Measurements from ENCODE around the gene CLEC2D. TPM values are rescaled to one million over a fixed set of nuclear protein-coding genes. Genes with fewer than 3 reads are reported as not detected.

The CLEC2D gene
- total RNA-seq, 8 experiments from 2014 or later: 1.8 to 22.5 (median 2.8) TPM

DNA sequence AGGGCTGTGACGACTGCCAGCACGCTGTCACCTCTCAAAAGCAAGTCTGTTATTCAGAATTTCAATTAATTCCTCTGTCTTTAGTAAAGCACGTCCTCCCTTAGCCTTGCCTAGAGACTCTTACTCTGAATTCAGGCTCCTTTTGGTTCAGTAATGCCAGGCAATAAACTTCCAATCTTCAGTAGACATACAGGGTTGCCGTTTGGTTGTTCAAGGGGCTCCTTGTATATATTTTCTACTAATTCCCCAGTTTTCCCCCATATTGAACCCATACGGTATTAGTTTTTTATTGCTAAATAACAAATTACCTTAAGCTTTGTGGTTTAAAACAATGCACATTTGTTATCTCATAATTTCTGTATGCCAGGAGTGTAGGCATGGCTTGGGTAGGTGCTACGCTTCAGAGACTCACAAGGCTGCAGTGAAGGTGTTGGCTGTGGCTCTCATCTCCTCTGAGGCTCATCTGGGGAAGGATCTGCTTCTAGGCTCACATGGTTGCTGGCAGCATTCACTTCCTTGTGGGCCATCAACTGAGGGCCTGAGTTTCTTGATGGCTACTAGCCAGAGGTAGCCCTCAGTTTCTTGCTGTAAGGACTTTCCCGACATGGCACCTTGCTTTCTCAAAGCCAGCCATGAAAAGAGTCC is 70.7 kb downstream of the CLEC2D start:
- WGBS, 10 experiments: 33 to 100% (median 81%) methylated on average over 1 to 5 of the region's 7 CpGs; no CpG with 5 or more reads in 2 of the 10 experiments
- peak overlapping the region in 2 of 5 donors; percentile 17 to 24 for H3K4me3 ChIP-seq

DNA sequence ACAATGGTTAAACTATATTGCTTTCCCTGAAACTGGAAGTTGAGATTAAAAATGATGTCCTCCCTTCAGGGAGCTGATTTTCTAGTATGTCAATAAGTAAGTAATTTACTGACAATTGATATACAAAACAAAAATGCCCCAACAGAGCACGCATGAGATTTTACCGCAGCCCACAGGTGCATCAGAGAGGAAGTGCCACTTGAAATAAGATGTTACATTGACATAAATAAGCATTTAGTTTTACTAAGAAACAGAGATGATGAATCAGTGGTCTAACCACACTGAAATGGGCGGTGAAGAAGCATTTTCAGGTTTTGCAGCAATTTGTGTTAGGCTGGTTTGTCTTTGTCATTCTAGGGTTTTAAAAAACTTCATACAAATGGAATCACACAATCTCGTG is 72.2 kb downstream of the CLEC2D start:
- in situ Hi-C loops (cut with MboI; ENCODE audit: low pct_unique_long_range_greater_than_20kb in 2 of 9, low sequenced_read_pairs in 9 of 9, unreplicated experiment in 9 of 9): loop anchor here in 3 of 9 experiments (25.0 kb wide), 1 partner anchor 396 kb away; the partner anchor contains the start of gene CLEC7A (in 3 of the 3)
- ATAC-seq (replicated peaks in 6 of 8): no peak
- WGBS, 10 experiments: 57 to 93% (median 86%) methylated on average over 1 to 4 of the region's 4 CpGs
- H3K4me3 ChIP-seq: no peak overlapping the region
- H3K27ac ChIP-seq: no peak overlapping the region
- no peaks in the 10 kb centered on the region for H3K4me1 ChIP-seq (replicated peaks in 1 of 2)

More for the DNA sequence above, 70.7 kb downstream of the CLEC2D start:
- peak in 1 of 8 experiments; percentile 52 for ATAC-seq (replicated peaks in 6 of 8)
- Histone ChIP-seq H3K4me1 (replicated peaks in 1 of 2) (no peaks in the 10 kb centered on the region), H3K27ac (no peak overlapping the region)
- in situ Hi-C loops (cut with MboI; ENCODE audit: low pct_unique_long_range_greater_than_20kb in 2 of 9, low sequenced_read_pairs in 9 of 9, unreplicated experiment in 9 of 9): loop anchor here in 3 of 9 experiments (25.0 kb wide), 1 partner anchor 397 kb away; the partner anchor contains the start of gene CLEC7A (in 3 of the 3)

DNA sequence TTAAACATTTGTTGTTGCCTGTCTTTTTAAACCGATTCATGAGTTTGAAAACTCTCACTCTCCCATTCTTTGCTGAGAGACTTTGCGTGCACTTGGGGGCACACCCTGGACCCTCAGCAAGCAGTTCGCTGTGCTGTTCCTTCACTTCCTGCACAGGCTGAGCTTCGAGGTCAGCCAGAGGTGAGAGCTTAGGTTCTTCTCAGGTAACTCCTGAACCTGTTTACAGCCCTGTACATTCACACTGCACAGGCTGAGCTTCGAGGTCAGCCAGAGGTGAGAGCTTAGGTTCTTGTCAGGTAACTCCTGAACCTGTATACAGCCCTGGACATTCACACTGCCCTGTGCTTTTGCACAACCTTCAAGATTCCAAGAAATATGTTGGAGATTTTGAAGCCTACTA is 73.1 kb downstream of the CLEC2D start:
- WGBS, 10 experiments: 0 to 96% (median 69%) methylated on average over 1 to 5 of the region's 5 CpGs
- in situ Hi-C loops (cut with MboI; ENCODE audit: low pct_unique_long_range_greater_than_20kb in 2 of 9, low sequenced_read_pairs in 9 of 9, unreplicated experiment in 9 of 9): loop anchor here in 3 of 9 experiments (25.0 kb wide), 1 partner anchor 395 kb away; the partner anchor contains the start of gene CLEC7A (in 3 of the 3)
- ATAC-seq (replicated peaks in 6 of 8): peak in 2 of 8 experiments; percentile 16 to 23
- Histone ChIP-seq H3K4me1 (replicated peaks in 1 of 2) (no peaks in the 10 kb centered on the region), H3K4me3 (no peak overlapping the region), H3K27ac (no peak overlapping the region)

DNA sequence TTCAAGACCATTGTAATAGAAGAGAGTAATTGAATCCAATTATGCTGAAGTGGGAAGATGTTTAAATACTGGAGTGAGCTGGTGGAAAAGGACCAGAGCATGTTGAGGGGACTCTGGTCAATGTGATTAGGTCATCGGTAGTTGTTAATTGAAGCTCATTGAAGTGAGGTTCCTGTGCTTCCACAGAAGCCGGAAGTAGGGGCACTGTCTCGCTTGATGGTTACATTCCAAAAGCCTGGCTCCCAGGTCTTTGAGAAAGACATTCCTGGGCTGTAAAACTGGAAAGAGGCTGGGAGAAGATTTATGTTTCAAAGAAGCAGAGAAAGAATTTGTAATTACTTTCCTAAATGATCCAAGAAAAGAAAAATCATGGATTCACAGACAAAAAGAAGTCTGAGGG is 75.7 kb downstream of the CLEC2D start:
- no peaks in the 10 kb centered on the region for H3K4me1 ChIP-seq (replicated peaks in 1 of 2)
- ATAC-seq (replicated peaks in 6 of 8): no peak
- no peak overlapping the region for H3K27ac ChIP-seq
- in situ Hi-C loops (cut with MboI; ENCODE audit: low pct_unique_long_range_greater_than_20kb in 2 of 9, low sequenced_read_pairs in 9 of 9, unreplicated experiment in 9 of 9): loop anchor here in 3 of 9 experiments (25.0 kb wide), 1 partner anchor 392 kb away; the partner anchor contains the start of gene CLEC7A (in 3 of the 3)
- no peak overlapping the region for H3K4me3 ChIP-seq
- 31 to 100% (median 80%) methylated on average over 1 to 3 of the region's 3 CpGs; no CpG with 5 or more reads in 2 of the 10 experiments for WGBS, 10 experiments

Other genes with a start within 250 kb of the CLEC2D start
- gene KLRB1, start 61.8 kb upstream of the CLEC2D start, total RNA-seq: under 1 TPM in 4 of 8 experiments, not detected in 4; 0.18 to 0.36 (median 0.31) TPM
- 1 to 10 TPM in 1 of 8 experiments, under 1 TPM in 4, not detected in 3; 0.27 to 2.1 (median 0.91) TPM for gene CLECL1, start 63.4 kb downstream of the CLEC2D start, total RNA-seq
- 1 to 10 TPM in 2 of 8 experiments, under 1 TPM in 4, not detected in 2; 0.20 to 1.4 (median 0.86) TPM for gene CD69, start 91.2 kb downstream of the CLEC2D start, total RNA-seq
- gene KLRF1, start 157.8 kb downstream of the CLEC2D start, total RNA-seq: 1 to 10 TPM in 2 of 8 experiments, under 1 TPM in 3, not detected in 3; 0.11 to 3.5 (median 0.38) TPM
- gene CLEC2B, start 199.6 kb downstream of the CLEC2D start, total RNA-seq: 10 to 100 TPM in 3 of 8 experiments, 1 to 10 TPM in 1, under 1 TPM in 2, not detected in 2; 0.05 to 91.0 (median 22.7) TPM
- not detected for gene KLRF2, start 211.8 kb downstream of the CLEC2D start, total RNA-seq

All from motor neuron (in vitro differentiated cells).